Fibroblast of the aortic adventitia (primary cell): ENCODE data around the gene COL6A5. TPM values are rescaled to one million over a fixed set of nuclear protein-coding genes. Genes with fewer than 3 reads are reported as not detected.
"Not testable (repeated sequence)": the region's sequence is repeated elsewhere in the genome, so short reads cannot be mapped to it uniquely, and the experiment has no call there.

Experiments
- DNase-seq: peaks from one replicate; pipeline ENCODE4 v3.0.0-alpha.2; 2010; ENCODE audit warnings: low read depth
- H3K4me3 ChIP-seq: 2 replicates; pipeline ENCODE4 v1.5.1; 2011; ENCODE audit warnings: low read depth, mild to moderate bottlenecking, control low read depth, low read length, moderate library complexity
- CTCF ChIP-seq: IDR thresholded peaks from 2 replicates; pipeline ENCODE4 v1.5.1; 2011; ENCODE audit warnings: mild to moderate bottlenecking, low read length, control low read depth, inconsistent platforms; ENCODE audit not compliant: insufficient read depth
- total RNA-seq: library from RNA; depleted of rRNA; stranded (reverse); fragments of >200 nt; gene quantifications from 2 replicates; pipeline ENCODE4 v1.2.3, GENCODE V29; 2012; ENCODE audit warnings: low replicate concordance

COL6A5 gene
- total RNA-seq, 1 donor = under 0.01 TPM

GRCh38 chr3:130340766-130341165 is 4.7 kb upstream of the COL6A5 start:
- no peak for TF ChIP-seq CTCF

GRCh38 chr3:130341388-130341787 is 4.1 kb upstream of the COL6A5 start:
- no peak for DNase-seq
- H3K4me3 ChIP-seq = no peak overlapping the region
- TF ChIP-seq CTCF = no peak

More at GRCh38 chr3:130340766-130341165, 4.7 kb upstream of the COL6A5 start:
- no peak overlapping the region for H3K4me3 ChIP-seq
- DNase-seq = no peak

GRCh38 chr3:130341882-130342281 is 3.6 kb upstream of the COL6A5 start:
- H3K4me3 ChIP-seq = no peak overlapping the region
- TF ChIP-seq CTCF = no peak
- no peak for DNase-seq

GRCh38 chr3:130342821-130343661 is 2.4 kb upstream of the COL6A5 start:
- no peak overlapping the region for H3K4me3 ChIP-seq
- no peak for DNase-seq
- TF ChIP-seq CTCF = no peak

GRCh38 chr3:130348258-130348657 is 2.8 kb downstream of the COL6A5 start:
- not testable (repeated sequence) for H3K4me3 ChIP-seq, DNase-seq

- TF ChIP-seq CTCF = no peak
- no peak overlapping the region for H3K4me3 ChIP-seq
- DNase-seq = no peak
Observed at GRCh38 chr3:130354430-130354829, 9.0 kb downstream of the COL6A5 start.

GRCh38 chr3:130374033-130374432 is 28.6 kb downstream of the COL6A5 start:
- no peak for TF ChIP-seq CTCF
- H3K4me3 ChIP-seq = no peak overlapping the region
- DNase-seq = no peak
